Measurements from ENCODE around the gene CYP19A1.

- TF ChIP-seq CTCF (IDR thresholded peaks at IDR 0.05), result no peak
- no peak for TF ChIP-seq EZH2 (IDR thresholded peaks at IDR 0.05; ENCODE audit: borderline replicate concordance, insufficient read depth, low read depth, low read length, poor library complexity, severe bottlenecking)
These were observed 53.5 kb downstream of the CYP19A1 start for GRCh38 chr15:51284871-51285270.
